GM19238 (cell line): ENCODE data around the gene FNDC3A.
"Not testable (repeated sequence)": the region's sequence is repeated elsewhere in the genome, so short reads cannot be mapped to it uniquely, and the experiment has no call there.

ENCODE experiments used
- DNase-seq: peaks from one replicate; pipeline ENCODE4 v3.0.0; 2011; ENCODE audit warnings: low spot score; ENCODE audit not compliant: insufficient read length

Gene FNDC3A

GRCh38 chr13:49029570-49029969, 53.9 kb downstream of the FNDC3A start:
- no peak for DNase-seq

DNA sequence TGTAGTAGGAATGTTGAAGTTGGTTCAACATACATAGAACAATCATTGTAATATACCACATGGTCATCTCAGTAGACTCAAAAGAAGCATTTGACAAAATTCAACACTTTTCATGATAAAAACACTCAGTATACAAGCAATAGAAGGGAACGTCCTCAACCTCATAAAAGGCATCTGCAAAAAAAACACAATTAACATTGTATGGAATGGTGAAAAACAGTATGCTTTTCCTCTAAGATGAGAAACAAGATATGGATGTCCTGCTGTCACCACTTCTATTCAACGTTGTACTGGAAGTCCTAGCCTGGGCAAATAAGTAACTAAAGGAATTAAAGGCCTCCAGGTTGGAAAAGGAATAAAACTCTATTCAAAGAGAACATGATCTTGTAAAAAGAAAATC, 54.5 kb downstream of the FNDC3A start:
- no peak for DNase-seq

GRCh38 chr13:49040872-49041271, 65.2 kb downstream of the FNDC3A start:
- no peak for DNase-seq

DNA sequence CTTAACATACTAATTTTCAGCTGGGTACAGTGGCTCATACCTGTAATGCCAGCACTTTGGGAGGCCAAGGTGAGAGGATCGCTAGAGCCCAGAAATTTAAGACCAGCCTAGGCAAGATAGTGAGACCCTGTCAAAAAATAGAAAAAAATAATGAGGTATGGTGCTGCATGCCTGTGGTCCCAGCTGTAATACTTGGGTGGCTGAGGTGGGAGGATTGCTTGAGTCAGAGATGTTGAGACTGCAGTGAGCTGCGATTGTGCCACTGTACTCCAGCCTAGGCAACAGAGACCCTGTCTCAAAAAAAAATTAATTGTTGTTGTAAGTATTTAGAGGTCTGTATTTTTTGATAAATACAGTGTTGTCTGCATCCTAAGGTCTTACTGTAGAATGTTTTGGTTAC, 66.8 kb downstream of the FNDC3A start:
- DNase-seq: no peak

- no peak for DNase-seq
Observed at GRCh38 chr13:49044008-49044407, 68.3 kb downstream of the FNDC3A start.

DNA sequence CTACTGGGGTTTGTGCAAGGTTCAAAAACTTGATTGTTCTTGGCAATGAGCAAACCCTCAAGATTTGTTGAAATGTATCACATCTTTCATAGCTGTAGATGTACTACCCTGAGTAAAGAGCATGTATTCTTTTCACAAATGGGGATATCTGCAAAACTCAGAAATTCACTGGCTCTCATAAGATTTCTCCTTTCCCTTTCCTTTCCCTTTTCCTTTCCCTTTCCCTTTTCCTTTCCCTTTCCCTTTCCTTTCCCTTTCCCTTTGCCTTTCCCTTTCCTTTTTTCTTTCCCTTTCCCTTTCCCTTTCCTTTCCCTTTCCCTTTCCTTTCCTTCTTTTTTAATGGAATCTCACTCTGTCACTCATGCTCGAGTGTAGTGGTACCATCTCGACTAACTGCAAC, 69.1 kb downstream of the FNDC3A start:
- DNase-seq: no peak

DNA sequence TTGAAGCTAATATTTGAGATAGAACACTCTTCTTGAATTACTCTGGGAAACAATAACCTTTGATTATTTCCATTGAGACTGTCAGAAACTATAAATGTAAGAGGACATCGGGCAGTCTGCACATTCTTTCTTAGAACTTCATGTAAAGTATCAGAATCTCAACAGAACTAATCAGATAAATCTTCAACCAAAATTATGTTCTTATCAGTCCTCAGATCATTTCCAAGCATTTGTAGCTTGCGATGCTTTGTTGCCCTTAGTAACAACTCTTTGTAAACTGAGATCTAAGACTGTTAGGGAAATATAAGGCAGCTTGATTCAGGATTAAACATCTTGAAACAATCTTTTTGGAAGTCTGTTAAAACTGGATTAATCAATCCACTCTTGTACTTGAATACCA, 70.3 kb downstream of the FNDC3A start:
- DNase-seq: no peak

DNA sequence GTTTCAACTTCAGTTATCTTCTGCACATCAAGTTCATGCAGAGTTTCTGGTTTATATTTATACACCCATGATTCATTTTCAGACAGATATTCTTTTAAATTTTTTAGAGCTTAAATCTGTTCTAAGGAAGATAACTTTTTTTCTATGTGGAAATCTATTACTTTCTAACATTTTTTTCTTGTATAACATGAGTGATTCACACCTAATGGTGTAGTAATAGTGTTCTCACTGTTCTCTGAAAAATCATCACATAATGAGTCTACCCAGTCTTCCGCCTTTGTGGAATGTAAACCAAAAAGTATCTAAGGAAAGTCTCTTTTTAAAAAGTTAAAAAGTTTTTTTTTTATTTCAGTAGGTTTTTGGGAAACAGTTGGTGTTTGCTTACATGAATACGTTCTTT, 70.8 kb downstream of the FNDC3A start:
- no peak for DNase-seq

DNA sequence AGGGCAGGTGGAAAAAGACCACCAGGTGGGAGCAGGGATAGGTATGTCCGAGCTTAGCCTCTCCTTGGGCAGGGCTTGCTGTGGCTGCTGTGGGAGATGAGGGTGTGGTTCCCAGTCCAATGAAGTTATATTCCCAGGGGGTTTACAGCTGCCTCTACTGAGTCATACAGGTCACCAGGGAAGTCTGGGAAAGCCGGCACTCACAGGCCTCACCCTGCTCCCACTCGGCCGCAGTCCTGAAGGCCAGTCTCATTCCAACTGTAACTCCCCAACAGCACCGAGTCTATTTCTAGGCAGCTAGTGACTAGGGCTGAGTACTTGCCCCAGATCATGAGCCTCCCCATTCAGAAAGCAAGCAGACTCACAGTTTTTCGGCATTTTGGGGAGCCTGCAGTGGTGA, 77.1 kb downstream of the FNDC3A start:
- no peak for DNase-seq

DNA sequence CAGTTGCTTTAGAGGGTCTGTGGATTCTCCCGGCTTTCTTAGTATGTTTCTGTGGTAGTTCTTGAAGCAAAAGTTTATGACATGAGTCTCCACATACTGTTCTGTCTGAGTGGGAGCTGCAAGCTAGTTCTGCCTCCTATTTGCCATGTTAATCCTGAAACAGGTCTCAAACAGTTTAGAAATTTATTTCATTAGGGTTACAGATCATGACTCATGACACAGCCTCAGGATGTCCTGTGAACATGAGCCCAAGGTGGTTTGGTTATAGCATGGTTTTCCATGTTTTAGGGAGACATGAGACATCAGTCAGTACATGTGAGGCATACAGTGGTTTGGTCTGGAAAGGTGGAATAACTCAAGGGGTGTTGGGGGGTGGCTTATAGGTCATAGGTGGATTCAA, 77.5 kb downstream of the FNDC3A start:
- DNase-seq: no peak

DNA sequence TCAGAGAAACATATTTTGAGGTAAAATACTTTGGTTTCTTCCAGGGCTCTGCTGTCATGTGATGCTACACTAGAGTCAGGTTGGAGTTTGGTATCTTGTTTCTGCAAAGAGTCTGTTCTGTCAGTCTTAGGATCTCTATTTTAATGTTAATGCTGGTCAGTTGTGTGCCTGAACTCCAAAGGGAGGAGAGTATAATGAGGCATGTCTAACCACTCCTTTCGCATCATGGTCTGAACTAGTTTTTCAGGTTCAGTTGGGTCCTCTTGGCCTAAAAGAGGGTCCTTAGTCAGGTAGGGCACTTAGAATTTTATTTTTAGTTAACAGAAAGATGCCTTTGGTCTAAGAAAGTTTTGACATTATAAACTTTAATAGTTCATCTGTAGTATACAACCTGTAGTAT, 78.2 kb downstream of the FNDC3A start:
- no peak for DNase-seq

DNA sequence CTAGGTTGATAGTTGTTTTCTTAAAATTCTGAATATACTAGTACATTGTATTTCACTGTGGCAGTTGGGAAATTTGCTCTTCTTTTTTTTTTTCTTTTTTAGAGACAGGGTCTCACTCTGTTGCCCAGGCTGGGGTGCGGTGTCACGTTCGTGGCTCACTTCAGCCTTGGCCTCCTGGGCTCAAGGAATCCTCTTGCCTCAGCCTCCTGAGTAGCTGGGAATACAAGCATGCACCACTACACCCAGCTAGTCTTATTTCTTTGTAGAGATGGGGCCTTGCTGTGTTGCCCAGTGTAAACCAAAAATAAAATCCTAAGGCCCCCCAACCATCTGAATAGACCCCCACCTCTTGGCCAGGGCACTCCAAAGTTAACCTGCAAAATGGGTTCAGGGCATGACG, 79.3 kb downstream of the FNDC3A start:
- DNase-seq: no peak

- DNase-seq: no peak
Observed at GRCh38 chr13:49057176-49057575, 81.5 kb downstream of the FNDC3A start.

- no peak for DNase-seq
Observed at GRCh38 chr13:49058761-49059160, 83.0 kb downstream of the FNDC3A start.

DNA sequence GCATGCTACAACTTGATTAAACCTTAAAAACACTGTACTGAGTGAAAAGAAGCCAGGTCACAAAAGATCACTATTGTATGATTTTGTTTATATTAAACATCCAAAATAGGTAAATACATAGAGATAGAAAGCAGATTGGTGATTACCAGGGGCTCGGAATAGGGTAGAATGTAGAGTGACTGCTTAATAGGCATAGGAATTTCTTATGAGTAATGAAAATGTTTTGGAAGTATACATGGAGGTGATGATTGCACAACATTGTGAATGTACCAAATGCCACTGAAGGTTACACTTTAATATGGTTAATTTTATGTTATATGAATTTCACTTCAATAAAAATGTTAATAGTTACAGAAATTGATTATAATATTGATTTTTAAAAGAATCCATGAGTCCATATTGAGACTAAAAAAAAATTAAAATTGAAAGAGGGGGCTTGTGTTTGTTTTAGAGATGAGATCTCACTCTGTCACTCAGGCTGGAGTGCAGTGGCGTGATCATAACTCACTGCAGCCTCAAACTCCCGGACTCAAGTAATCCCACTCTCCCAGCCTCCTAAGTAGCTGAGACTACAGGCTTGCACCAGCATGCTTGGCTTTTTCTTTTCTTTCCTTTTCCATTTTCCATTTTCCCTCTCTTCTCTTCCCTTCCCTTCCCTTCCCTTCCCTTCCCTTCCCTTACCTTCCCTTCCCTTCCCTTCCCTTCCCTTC, 85.1 kb downstream of the FNDC3A start:
- DNase-seq: no peak

- DNase-seq: not testable (repeated sequence)
Observed at GRCh38 chr13:49061388-49061752, 85.7 kb downstream of the FNDC3A start.

DNA sequence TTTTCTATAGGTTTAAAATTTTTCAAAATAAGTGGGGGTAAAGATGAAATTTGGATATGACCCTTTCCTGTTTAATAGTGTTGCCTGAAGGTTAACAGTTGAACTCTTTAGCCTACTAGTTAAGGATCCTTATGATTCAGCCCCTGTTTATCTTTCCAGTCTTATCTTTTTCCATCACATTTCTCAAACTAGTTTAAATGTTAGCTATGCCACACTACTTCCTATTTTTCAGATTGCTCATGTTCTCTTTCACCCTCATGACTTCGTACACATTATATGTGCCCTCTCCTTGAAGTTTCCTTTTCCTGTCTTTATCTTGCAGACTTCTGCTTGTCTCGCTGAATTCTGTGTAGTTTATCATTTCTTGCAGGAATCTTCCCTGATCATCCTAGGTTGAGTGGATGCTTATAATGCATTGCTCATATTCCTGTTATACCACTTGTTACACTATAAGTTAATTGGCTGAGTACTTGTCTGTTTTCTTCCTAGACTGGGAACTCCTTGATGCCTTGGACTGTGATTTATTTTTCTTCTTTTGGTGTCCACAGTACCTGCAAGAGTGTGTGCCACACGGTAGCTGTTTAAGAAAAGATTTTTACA, 86.7 kb downstream of the FNDC3A start:
- DNase-seq: no peak

DNA sequence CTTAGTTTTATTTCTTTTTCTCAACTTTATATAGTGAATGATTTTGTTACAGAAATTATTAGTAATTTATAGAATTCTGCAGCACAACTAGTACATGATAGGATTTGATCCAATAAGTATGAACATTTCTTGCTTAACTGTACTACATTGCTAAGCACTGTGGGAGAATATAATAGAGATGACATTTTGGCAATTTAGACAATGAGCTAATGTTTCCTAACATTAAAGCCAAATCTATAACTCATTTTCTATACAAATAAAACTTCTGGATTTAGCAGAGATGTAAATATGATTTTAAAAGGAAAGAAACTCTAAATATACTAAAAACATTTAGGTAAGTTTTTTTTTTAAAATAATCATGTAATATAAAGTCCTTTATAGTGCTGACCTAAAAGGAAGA, 87.3 kb downstream of the FNDC3A start:
- DNase-seq: no peak

DNA sequence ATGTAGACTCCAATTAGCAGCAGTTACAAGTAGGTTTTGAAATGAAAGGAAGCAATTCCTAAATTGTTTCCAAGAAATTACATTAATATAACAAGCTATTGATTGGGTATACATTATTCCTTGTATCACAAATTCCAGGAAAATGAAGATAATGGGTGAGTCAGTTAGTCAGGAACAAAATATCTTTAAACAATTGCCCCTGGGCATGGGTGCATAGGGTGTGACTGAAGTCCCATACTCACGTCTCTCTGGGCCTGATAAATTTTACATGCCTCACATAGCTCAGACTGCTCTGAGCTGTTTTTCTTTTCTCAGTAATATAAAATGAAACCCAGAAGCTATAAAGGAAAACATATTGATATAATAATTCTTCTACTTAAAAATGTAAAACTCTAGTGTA, 87.8 kb downstream of the FNDC3A start:
- DNase-seq: no peak

DNA sequence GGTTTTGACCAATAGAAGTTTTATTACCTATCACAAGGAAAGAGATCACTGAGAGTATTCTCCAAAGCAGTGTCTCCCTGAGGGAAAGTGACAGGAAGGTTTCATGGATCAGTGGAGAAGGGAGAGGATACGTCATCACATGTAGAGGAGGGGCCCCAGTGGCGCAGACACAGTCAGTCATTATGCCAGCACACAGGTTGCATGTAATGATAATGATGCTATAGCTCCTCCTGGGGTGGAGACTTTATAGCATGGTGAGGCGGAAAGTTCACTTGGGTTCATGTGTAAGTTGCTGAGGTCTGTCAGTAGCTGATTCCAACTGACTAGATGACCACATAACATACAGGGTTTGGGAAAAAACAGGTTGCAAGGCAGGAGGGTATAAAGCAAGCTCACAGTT, 88.8 kb downstream of the FNDC3A start:
- no peak for DNase-seq

GRCh38 chr13:49066856-49067255, 91.1 kb downstream of the FNDC3A start:
- no peak for DNase-seq

DNA sequence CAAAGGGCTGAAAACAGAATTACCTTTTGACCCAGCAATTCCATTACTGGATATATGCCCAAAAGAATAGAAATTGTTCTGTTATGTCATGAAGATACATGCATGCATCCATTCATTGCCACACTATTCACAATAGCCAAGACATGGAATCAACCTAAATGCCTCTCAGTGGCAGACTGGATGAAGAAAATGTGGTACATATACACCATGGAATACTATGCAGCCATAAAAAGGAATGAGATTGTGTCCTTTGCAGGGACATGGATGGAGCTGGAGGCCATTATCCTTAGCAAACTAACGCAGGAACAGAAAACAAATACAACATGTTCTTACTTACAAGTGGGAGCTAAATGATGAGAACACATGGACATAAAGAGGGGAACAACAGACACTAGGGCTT, 92.8 kb downstream of the FNDC3A start:
- not testable (repeated sequence) for DNase-seq

GRCh38 chr13:49070021-49070420, 94.3 kb downstream of the FNDC3A start:
- not testable (repeated sequence) for DNase-seq
